ENCODE data around the gene RTP2. TPM values are rescaled to one million over a fixed set of nuclear protein-coding genes. Genes with fewer than 3 reads are reported as not detected.

The RTP2 gene
- polyA plus RNA-seq, 3 donors = not detected

- Histone ChIP-seq H3K27ac (ENCODE audit: low read depth in 1 of 2, low read length in 2 of 2) (no peak overlapping the region), H3K4me1 (ENCODE audit: control insufficient read depth in 1 of 2, insufficient read depth in 2 of 2, low read length in 2 of 2) (no peaks in the 10 kb centered on the region), H2AFZ (ENCODE audit: insufficient read depth, low read depth, low read length, poor library complexity, severe bottlenecking) (no peak overlapping the region), H3K4me2 (replicated peaks; ENCODE audit: extremely low read depth, low read length, poor library complexity, severe bottlenecking) (no peak overlapping the region), H3K9me3 (replicated peaks in 1 of 2; ENCODE audit: control insufficient read depth in 1 of 2, insufficient read depth in 1 of 2, low read length in 2 of 2) (no peaks in the 10 kb centered on the region), H3K9ac (ENCODE audit: insufficient read depth, low read length, poor library complexity, severe bottlenecking) (no peak overlapping the region), H3K36me3 (replicated peaks in 1 of 2; ENCODE audit: control insufficient read depth in 1 of 2, insufficient read depth in 2 of 2, low read length in 2 of 2) (no peaks in the 10 kb centered on the region), H3K27me3 (ENCODE audit: control insufficient read depth in 2 of 2, insufficient read depth in 2 of 2, low read length in 2 of 2) (no peaks in the 10 kb centered on the region), H3K4me3 (replicated peaks in 1 of 3; ENCODE audit: low read depth in 2 of 3, low read length in 3 of 3) (no peak overlapping the region), H4K20me1 (ENCODE audit: insufficient read depth, low read length) (no peaks in the 10 kb centered on the region), H3K79me2 (ENCODE audit: insufficient read depth, low read length) (no peaks in the 10 kb centered on the region)
- peaks cover 5 to 8% (median 6%) of the 10 kb centered on the region in 3 donors for H3K27me3 Mint-ChIP-seq (ENCODE audit: low read depth in 3 of 3)
- H3K4me1 Mint-ChIP-seq = peaks cover 3% of the 10 kb centered on the region
- no peak for TF ChIP-seq CTCF (IDR thresholded peaks at IDR 0.05)
- intact Hi-C loops (cut with micrococcal nuclease) = no loop called here
- peaks cover 0 to 2% (median 0%) of the 10 kb centered on the region in 7 donors for H3K9me3 Mint-ChIP-seq
- H3K27ac Mint-ChIP-seq = no peak overlapping the region
- 79% methylated on average over 2 of the region's 2 CpGs for WGBS (ENCODE audit: insufficient coverage)
- no peak for DNase-seq
- no peaks in the 10 kb centered on the region for H3K36me3 Mint-ChIP-seq
- H3K4me3 Mint-ChIP-seq = no peak overlapping the region
Measured at GRCh38 chr3:187700249-187700648, 2.1 kb downstream of the RTP2 start.

GRCh38 chr3:187698499-187699399 is 3.6 kb downstream of the RTP2 start:
- 97% methylated on average over 22 of the region's 42 CpGs for WGBS (ENCODE audit: insufficient coverage)
- H3K4me1 Mint-ChIP-seq = peaks cover 3% of the 10 kb centered on the region
- Histone ChIP-seq H3K4me3 (replicated peaks in 1 of 3; ENCODE audit: low read depth in 2 of 3, low read length in 3 of 3) (no peak overlapping the region), H3K27me3 (ENCODE audit: control insufficient read depth in 2 of 2, insufficient read depth in 2 of 2, low read length in 2 of 2) (no peaks in the 10 kb centered on the region), H2AFZ (ENCODE audit: insufficient read depth, low read depth, low read length, poor library complexity, severe bottlenecking) (no peak overlapping the region), H3K27ac (ENCODE audit: low read depth in 1 of 2, low read length in 2 of 2) (no peak overlapping the region), H3K36me3 (replicated peaks in 1 of 2; ENCODE audit: control insufficient read depth in 1 of 2, insufficient read depth in 2 of 2, low read length in 2 of 2) (no peaks in the 10 kb centered on the region), H3K4me1 (ENCODE audit: control insufficient read depth in 1 of 2, insufficient read depth in 2 of 2, low read length in 2 of 2) (no peaks in the 10 kb centered on the region), H3K9me3 (replicated peaks in 1 of 2; ENCODE audit: control insufficient read depth in 1 of 2, insufficient read depth in 1 of 2, low read length in 2 of 2) (no peaks in the 10 kb centered on the region), H3K79me2 (ENCODE audit: insufficient read depth, low read length) (no peaks in the 10 kb centered on the region), H4K20me1 (ENCODE audit: insufficient read depth, low read length) (no peaks in the 10 kb centered on the region), H3K4me2 (replicated peaks; ENCODE audit: extremely low read depth, low read length, poor library complexity, severe bottlenecking) (no peak overlapping the region), H3K9ac (ENCODE audit: insufficient read depth, low read length, poor library complexity, severe bottlenecking) (no peak overlapping the region)
- no peak overlapping the region for H3K4me3 Mint-ChIP-seq
- H3K36me3 Mint-ChIP-seq = no peaks in the 10 kb centered on the region
- H3K9me3 Mint-ChIP-seq = peaks cover 0 to 2% (median 0%) of the 10 kb centered on the region in 7 donors
- intact Hi-C loops (cut with micrococcal nuclease) = no loop called here
- TF ChIP-seq CTCF (IDR thresholded peaks at IDR 0.05) = no peak
- peaks cover 6 to 9% (median 9%) of the 10 kb centered on the region in 3 donors for H3K27me3 Mint-ChIP-seq (ENCODE audit: low read depth in 3 of 3)
- DNase-seq = no peak
- no peak overlapping the region for H3K27ac Mint-ChIP-seq

Data from CD14-positive monocyte (primary cell).